COLO668 (cell line): ENCODE measurements around the gene MORC3.
"Not testable (repeated sequence)": the region's sequence is repeated elsewhere in the genome, so short reads cannot be mapped to it uniquely, and the experiment has no call there.

Source experiments
- DNase-seq: peaks from one replicate; lab custom pipeline; 2025; ENCODE audit not compliant: unreplicated experiment; lab: John Stamatoyannopoulos, UW

Gene MORC3

DNA sequence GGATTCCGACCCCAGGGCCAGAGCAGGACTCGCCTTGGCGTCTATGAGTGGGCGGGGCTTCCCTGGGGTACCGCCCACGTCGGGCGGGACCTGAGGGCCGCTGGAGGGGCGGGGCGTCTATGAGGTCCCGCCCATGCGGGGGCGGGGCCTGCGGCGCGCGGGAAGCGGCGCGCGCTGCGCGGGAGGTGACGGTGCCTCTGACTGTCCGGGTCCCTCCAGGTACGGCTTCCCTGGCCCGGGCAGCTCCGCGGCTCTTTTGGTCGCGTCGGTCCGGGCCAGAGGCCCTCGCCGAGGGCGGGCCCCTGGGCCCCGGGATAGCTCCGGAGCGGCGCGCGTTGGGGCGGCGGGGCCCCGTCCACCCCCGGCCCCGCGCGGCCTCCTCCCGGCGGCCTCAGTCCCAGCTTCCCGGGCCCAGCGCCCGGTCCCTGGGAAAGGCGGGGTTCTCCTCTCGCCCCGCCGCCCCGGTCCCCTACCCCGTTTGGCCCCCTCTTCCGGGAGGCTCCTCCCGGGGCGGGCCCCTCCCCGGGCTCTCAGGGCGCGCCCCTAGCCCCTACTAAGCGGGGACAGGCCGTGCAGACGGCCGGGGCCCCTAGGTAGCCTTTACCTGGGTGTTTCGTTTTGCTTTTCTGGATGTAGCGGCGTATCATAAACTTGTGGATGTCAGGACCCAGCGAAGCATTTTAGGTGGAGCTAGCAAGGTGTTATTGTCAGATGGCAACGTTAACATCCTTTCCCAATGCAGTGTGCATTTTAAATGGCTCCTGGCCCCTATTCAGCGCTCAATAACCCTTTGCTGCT, 65.4 kb downstream of the MORC3 start, which contains the start of gene CHAF1B:
CHAF1B (plus strand) TSS at position 160 of the 798 bp plus-strand sequence. CDS start 745 bp downstream, outside the sequence.
- peak; percentile 91 for DNase-seq

DNA sequence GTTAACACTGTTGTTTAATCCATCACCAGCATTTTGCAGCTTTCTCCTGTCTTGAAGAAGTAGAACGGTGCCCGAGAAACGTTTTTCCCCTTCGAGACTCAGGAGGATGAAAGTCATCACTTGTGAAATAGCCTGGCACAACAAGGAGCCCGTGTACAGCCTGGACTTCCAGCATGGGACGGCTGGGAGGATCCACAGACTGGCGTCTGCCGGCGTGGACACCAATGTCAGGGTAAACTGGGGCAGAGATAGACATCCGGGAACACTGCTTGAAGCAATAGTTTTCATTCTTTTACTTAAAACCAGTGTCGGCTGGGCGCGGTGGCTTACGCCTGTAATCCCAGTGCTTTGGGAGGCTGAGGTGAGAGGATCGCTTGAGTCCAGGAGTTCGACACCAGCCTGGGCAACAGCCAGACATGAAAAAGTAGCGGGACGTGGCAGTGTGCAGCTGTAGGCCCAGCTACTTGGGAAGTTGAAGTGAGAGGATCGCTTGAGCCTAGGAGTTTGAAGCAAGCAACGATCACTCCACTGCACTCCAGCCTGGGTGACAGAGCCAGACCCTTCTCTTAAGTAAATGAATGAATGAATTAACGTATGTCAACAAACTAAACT, 66.1 kb downstream of the MORC3 start:
- no peak for DNase-seq

- DNase-seq, result no peak
These were observed 68.1 kb downstream of the MORC3 start for GRCh38 chr21:36388096-36388495.

DNA sequence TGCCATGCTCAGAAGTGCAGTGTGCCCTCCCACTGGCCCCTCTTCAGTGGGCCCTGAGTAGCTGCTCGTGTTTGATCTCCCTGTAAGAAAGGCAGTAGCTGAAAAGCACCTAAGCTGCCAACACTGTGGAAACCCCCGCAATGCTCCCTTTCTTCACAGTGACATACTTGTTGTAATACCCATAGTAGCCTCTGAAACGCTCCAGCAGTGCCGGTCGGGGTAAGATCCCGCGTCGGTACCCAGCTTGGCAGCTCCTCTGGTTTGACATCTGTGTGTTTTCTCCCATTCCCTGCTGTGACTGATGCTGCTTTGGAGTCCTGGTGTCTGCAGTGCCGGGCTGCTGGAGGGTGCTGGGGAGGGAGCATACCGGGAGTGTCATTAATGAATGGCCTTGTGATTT, 68.8 kb downstream of the MORC3 start:
- DNase-seq, result no peak

- DNase-seq, result not testable (repeated sequence)
These were observed 71.7 kb downstream of the MORC3 start for GRCh38 chr21:36391649-36392048.

GRCh38 chr21:36395353-36396111, 75.5 kb downstream of the MORC3 start:
- DNase-seq, result no peak

DNA sequence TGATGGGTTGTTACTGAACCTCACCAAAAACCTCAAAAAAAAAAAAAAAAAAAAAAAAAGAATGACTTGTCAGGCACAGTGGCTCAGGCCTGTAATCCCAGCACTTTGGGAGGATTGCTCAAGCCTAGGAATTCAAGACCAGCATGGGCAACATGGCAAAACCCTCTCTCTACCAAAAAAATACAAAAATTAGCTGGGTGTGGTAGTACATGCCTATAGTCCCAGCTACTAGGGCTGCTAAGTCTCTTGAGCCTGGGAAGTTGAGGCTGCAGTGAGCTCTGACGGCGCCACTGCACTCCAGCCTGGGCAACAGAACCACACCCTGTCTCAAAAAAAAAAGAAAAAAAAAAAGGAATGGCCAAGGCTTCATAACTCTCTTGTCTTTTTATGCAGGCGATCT, 76.3 kb downstream of the MORC3 start:
- no peak for DNase-seq

GRCh38 chr21:36396971-36397370, 77.0 kb downstream of the MORC3 start:
- DNase-seq, result no peak

DNA sequence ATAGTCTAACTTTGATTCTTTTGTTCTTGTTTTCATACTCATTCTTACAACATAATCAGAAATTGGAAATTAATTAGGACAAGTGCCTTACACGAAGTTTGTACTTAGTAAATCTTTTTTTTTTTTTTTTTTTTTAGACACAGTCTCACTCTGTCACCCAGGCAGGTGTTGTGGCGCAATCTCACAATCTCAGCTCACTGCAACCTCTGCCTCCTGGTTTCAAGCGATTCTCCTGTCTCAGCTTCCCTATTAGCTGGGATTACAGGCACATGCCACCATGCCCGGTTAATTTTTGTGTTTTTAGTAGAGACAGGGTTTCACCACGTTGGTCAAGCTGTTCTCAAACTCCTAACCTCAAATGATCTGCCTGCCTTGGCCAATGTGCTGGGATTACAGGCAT, 77.6 kb downstream of the MORC3 start:
- DNase-seq, result no peak

DNA sequence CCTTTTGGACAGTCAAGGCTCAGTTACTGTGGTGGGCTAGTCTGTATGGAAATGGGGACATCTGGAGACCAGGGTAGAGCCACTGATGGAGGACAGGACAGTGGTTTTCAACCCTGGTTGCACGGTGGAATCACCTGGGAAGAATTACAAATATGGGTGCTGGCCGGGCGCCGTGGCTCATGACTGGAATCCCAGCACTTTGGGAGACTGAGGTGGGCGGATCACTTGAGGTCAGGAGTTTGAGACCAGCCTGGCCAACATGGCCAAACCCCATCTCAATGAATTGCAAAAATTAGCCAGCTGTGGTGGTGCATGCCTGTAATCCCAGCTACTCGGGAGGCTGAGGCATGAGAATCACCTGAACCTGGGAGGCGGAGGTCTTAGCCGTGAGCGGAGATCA, 79.7 kb downstream of the MORC3 start:
- DNase-seq, result not testable (repeated sequence)

DNA sequence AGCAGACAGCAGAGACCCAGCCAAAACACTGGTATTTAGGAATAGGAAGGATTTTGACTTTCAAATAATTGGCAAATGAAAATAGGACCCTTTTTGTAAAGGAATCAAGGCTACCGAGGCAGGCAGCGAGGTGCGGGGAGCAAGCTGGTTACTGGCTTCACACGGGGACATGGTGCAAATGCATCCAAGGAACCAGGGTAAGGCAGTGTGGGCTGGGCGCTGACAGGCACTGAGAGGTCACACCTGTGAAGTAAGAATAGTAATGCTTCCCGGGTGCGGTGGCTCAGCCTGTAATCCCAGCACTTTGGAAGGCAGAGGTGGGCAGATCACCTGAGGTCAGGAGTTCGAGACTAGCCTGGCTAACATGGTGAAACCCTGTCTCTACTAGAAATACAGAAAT, 80.7 kb downstream of the MORC3 start:
- DNase-seq, result no peak

GRCh38 chr21:36402339-36402738, 82.3 kb downstream of the MORC3 start:
- DNase-seq, result no peak

DNA sequence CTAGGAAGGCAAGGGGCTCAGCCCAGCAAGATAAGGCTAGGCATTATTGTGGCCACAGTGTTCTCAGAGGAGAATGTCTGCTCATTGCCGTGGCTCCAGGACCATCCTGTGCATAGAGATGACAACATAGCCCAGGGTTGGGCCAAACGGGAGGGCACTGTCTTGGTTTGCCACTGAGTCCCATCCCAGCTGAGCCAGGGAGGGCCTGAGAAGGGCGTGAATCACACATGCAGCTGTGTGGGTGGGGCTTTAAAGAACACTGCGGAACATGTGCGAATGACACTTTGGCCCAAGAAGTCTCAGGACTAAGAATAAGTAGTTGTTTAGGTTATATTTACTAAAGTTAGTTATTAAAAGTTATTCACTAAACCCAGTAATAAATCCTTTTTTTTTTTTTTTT, 83.7 kb downstream of the MORC3 start:
- DNase-seq, result no peak

GRCh38 chr21:36408568-36408967, 88.6 kb downstream of the MORC3 start:
- no peak for DNase-seq

GRCh38 chr21:36411301-36411700, 91.3 kb downstream of the MORC3 start:
- no peak for DNase-seq

DNA sequence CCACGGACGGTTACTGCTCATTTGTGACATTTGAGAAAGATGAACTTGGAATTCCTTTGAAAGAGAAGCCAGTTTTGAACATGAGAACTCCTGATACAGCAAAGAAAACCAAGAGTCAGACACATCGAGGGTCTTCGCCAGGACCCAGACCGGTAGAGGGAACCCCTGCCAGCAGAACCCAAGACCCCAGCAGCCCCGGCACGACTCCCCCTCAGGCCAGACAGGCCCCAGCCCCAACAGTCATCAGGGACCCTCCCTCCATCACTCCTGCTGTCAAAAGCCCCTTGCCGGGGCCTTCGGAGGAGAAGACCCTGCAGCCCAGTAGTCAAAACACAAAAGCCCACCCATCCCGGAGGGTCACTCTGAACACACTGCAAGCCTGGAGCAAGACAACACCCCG, 92.9 kb downstream of the MORC3 start:
- DNase-seq, result no peak

DNA sequence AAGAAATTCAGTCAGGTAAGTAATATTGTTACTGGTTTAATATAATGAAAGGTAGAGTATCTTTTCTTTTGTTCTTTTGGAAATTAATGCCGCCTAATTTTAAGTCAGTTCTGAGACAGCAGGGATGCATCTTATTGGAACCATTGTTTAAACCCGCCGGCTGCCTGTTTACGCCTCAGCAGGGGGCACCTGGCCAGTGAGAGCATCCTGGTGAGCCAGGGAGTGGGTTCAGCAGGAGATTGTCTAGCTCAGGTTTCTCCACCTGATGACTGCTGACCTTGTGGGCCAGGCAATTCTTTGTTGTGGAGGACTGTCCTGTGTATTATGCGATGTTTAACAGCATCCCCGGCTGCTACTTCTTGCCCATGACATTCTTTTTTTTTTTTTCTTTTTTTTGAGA, 95.4 kb downstream of the MORC3 start:
- peak; percentile 52 for DNase-seq

DNA sequence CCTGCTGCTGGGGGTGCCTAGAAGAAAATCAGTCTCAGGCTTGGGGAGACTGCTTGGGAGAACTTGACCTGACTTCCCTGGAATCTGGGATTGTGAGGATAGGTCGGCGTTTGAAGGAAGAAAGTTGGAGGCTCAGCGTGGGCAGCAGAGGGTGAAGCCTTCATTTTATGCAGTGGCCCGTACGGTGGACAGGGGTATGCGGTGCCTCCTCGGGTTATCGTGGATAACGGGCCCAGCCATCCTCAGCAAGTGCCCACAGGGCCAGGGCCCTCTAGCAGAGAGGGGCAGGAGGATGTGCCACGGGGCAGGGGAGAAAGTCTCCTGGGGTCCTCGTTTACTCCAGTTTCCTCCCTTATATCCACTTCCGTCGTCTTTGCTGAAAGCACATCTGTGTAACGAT, 99.2 kb downstream of the MORC3 start:
- DNase-seq, result no peak

GRCh38 chr21:36419996-36420395, 100.0 kb downstream of the MORC3 start:
- peak; percentile 77 for DNase-seq

DNA sequence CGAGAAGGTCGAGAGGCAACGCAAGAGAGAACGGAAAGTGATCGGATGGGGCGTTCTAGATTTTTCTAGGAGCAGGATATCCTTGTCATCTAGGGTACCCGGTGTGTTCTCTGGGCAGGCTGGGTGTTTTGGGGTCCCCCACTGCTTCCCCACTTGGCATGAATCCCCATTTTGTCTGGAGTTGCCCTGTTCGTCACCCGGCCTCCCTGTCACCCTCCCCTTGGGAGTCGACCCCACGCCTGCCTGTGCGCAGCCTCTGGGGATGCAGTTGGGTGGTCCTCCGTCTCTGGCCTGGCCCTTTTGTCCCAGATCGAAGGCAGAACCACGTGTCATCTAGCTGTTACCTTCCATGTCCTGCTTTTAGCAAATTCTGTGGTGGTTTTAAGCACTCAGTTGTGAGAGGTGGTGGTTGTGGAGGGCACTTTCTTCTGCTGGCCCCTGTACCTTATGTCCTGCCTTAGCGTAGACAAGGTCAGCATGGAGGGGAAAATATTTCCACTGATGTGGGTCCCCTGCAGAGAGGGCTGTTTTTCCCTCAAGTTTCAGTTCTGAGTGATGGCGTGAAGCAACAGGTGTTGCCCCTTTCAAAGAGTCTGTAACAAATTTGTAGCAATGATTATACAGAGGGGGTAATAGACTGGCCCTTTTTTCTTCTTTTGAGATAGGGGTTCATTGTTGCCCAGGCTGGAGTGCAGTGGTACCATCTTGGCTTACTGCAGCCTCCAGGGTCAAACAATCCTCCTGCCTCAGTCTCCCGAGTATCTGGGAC, 100.8 kb downstream of the MORC3 start:
- no peak for DNase-seq
